Neural cell (in vitro differentiated cells): Measurements from ENCODE around the gene KCNJ5. TPM values are rescaled to one million over a fixed set of nuclear protein-coding genes. Genes with fewer than 3 reads are reported as not detected.

ENCODE experiments used
- H2AFZ ChIP-seq: fragments of 200-600, 300-800 bp; sonication (generic), shearing (Covaris generic); 2 replicates; pipeline ENCODE4 v1.6.0; 2014; ENCODE audit warnings: low read depth, mild to moderate bottlenecking, antibody characterized with exemption, low read length, moderate library complexity
- H3F3A ChIP-seq: fragments of 200-600 bp; shearing (Covaris generic); 2 replicates; pipeline ENCODE4 v1.6.1; 2016; ENCODE audit warnings: mild to moderate bottlenecking, moderate library complexity, mixed read lengths, antibody characterized with exemption, low read length; ENCODE audit not compliant: insufficient read depth, poor library complexity, severe bottlenecking
- H3K27ac ChIP-seq: fragments of 200-600, 300-800 bp; sonication (generic), shearing (Covaris generic); 2 replicates; pipeline ENCODE4 v1.5.1; 2014; ENCODE audit warnings: mild to moderate bottlenecking, low read length, moderate library complexity
- H3K27me3 ChIP-seq: fragments of 300-800, 200-600 bp; sonication (generic), shearing (Covaris generic); 2 replicates; pipeline ENCODE4 v1.6.0; 2014; ENCODE audit warnings: mild to moderate bottlenecking, low read depth, low read length, moderate library complexity; ENCODE audit not compliant: insufficient read depth
- H3K36me3 ChIP-seq: fragments of 300-800, 200-600 bp; sonication (generic), shearing (Covaris generic); 2 replicates; pipeline ENCODE4 v1.5.1; 2014; ENCODE audit warnings: mild to moderate bottlenecking, antibody characterized with exemption, low read length, moderate library complexity; ENCODE audit not compliant: insufficient read depth
- H3K4me2 ChIP-seq: fragments of 300-800, 200-600 bp; sonication (generic), shearing (Covaris generic); 2 replicates; pipeline ENCODE4 v1.6.0; 2014; ENCODE audit warnings: mild to moderate bottlenecking, low read length
- H3K4me3 ChIP-seq: fragments of 300-800, 200-600 bp; sonication (generic), shearing (Covaris generic); 2 replicates; pipeline ENCODE4 v1.5.1; 2014; ENCODE audit warnings: mild to moderate bottlenecking, low read length, moderate library complexity
- H3K79me2 ChIP-seq: fragments of 200-600 bp; shearing (Covaris generic); replicated peaks from 2 replicates; pipeline ENCODE4 v1.6.0; 2014; ENCODE audit warnings: mild to moderate bottlenecking, low read length, moderate library complexity; ENCODE audit not compliant: insufficient read depth
- H3K9ac ChIP-seq: fragments of 300-800, 200-600 bp; sonication (generic), shearing (Covaris generic); 2 replicates; pipeline ENCODE4 v1.6.1; 2016; ENCODE audit warnings: mild to moderate bottlenecking, low read length, mixed read lengths
- H3K9me2 ChIP-seq: fragments of 200-600 bp; shearing (Covaris generic); 2 replicates; pipeline ENCODE4 v1.6.1; 2016; ENCODE audit warnings: mild to moderate bottlenecking, low read length, mixed read lengths; ENCODE audit not compliant: insufficient read depth
- H3K9me3 ChIP-seq: fragments of 200-600, 300-800 bp; sonication (generic), shearing (Covaris generic); 2 replicates; pipeline ENCODE4 v1.6.1; 2016; ENCODE audit warnings: mild to moderate bottlenecking, mixed run types, low read length, moderate library complexity, mixed read lengths
- H4K20me1 ChIP-seq: fragments of 200-600 bp; shearing (Covaris generic); 2 replicates; pipeline ENCODE4 v1.6.1; 2016; ENCODE audit warnings: mild to moderate bottlenecking, mixed run types; ENCODE audit not compliant: insufficient read depth
- CTCF ChIP-seq: fragments of 450-650 bp; IDR thresholded peaks from 2 replicates; pipeline ENCODE4 v1.5.1; 2014; ENCODE audit warnings: antibody characterized with exemption, mild to moderate bottlenecking, moderate library complexity; ENCODE audit not compliant: poor library complexity, severe bottlenecking
- EP300 ChIP-seq: fragments of 450-650 bp; conservative IDR thresholded peaks from 2 replicates; pipeline ENCODE4 v1.6.1; 2014; ENCODE audit warnings: antibody characterized with exemption, mild to moderate bottlenecking, moderate library complexity; ENCODE audit not compliant: poor library complexity, severe bottlenecking
- EZH2 ChIP-seq: fragments of 200-600, 300-800 bp; shearing (Covaris generic), sonication (generic); IDR thresholded peaks from 2 replicates; pipeline ENCODE4 v1.6.1; 2014; ENCODE audit warnings: antibody characterized with exemption, low read length, borderline replicate concordance, mild to moderate bottlenecking; ENCODE audit not compliant: insufficient read depth, poor library complexity, severe bottlenecking
- MXI1 ChIP-seq: fragments of 450-650 bp; conservative IDR thresholded peaks from 2 replicates; pipeline ENCODE4 v1.6.1; 2014; ENCODE audit warnings: antibody characterized with exemption, mild to moderate bottlenecking; ENCODE audit not compliant: poor library complexity, severe bottlenecking
- POLR2AphosphoS5 ChIP-seq: IDR thresholded peaks from 2 replicates; pipeline ENCODE4 v1.6.1; 2012
- RAD21 ChIP-seq: fragments of 450-650 bp; conservative IDR thresholded peaks from 2 replicates; pipeline ENCODE4 v1.6.1; 2014; ENCODE audit warnings: antibody characterized with exemption, mild to moderate bottlenecking, moderate library complexity
- REST ChIP-seq: IDR thresholded peaks from 2 replicates; pipeline ENCODE4 v1.6.1; 2012; ENCODE audit warnings: borderline replicate concordance
- SMC3 ChIP-seq: fragments of 450-650 bp; conservative IDR thresholded peaks from 2 replicates; pipeline ENCODE4 v1.6.1; 2014; ENCODE audit warnings: antibody characterized with exemption, mild to moderate bottlenecking, moderate library complexity; ENCODE audit not compliant: poor library complexity
- TAF1 ChIP-seq: IDR thresholded peaks from 2 replicates; pipeline ENCODE4 v1.6.1; 2012; ENCODE audit warnings: low read depth
- polyA plus RNA-seq: library from polyadenylated mRNA; depleted of rRNA; stranded (reverse); fragments of >200 nt; gene quantifications from 2 replicates; pipeline ENCODE4 v1.2.3, GENCODE V29; 2014

KCNJ5 gene
- polyA plus RNA-seq, 1 donor from 2014 or later = 1.1 TPM

- Histone ChIP-seq H2AFZ (no peak overlapping the region), H3K27me3 (no peaks in the 10 kb centered on the region), H3K27ac (no peak overlapping the region), H3K9ac (no peak overlapping the region), H3K36me3 (no peaks in the 10 kb centered on the region), H3K4me3 (no peak overlapping the region), H3K9me2 (no peaks in the 10 kb centered on the region), H3K79me2 (no peaks in the 10 kb centered on the region), H3K4me2 (no peak overlapping the region), H3F3A (no peaks in the 10 kb centered on the region), H4K20me1 (no peaks in the 10 kb centered on the region), H3K9me3 (no peaks in the 10 kb centered on the region)
- TF ChIP-seq TAF1 (no peak), CTCF (no peak), MXI1 (no peak), SMC3 (no peak), EP300 (no peak), POLR2AphosphoS5 (no peak), RAD21 (no peak), EZH2 (no peak), REST (no peak)
Observed at GRCh38 chr11:128938156-128938885, 47.2 kb downstream of the KCNJ5 start.

- Histone ChIP-seq H3K9me2 (no peaks in the 10 kb centered on the region), H3K36me3 (no peaks in the 10 kb centered on the region), H4K20me1 (no peaks in the 10 kb centered on the region), H3F3A (no peaks in the 10 kb centered on the region), H3K9me3 (no peaks in the 10 kb centered on the region), H3K79me2 (no peaks in the 10 kb centered on the region), H2AFZ (no peak overlapping the region), H3K4me2 (no peak overlapping the region), H3K27me3 (no peaks in the 10 kb centered on the region), H3K9ac (no peak overlapping the region), H3K27ac (no peak overlapping the region), H3K4me3 (no peak overlapping the region)
- TF ChIP-seq POLR2AphosphoS5 = no peak
- TF ChIP-seq REST = no peak
- TF ChIP-seq EP300 = no peak
Observed at GRCh38 chr11:128939591-128939990, 48.4 kb downstream of the KCNJ5 start.
